Left lobe of liver (tissue), 2 donors: ENCODE measurements around the gene DUOXA2. TPM values are rescaled to one million over a fixed set of nuclear protein-coding genes. Genes with fewer than 3 reads are reported as not detected.
"Not testable (repeated sequence)": the region's sequence is repeated elsewhere in the genome, so short reads cannot be mapped to it uniquely, and the experiment has no call there.

ENCODE experiments used
- ATAC-seq: fragments of 200-7000 bp; cut with Tn5 transposase; one replicate; pipeline ENCODE4 v1.9.1; 2020; ENCODE audit warnings: mild to moderate bottlenecking, moderate library complexity
- DNase-seq: peaks from one replicate; pipeline ENCODE4 v3.0.0-alpha.2; 2020; ENCODE audit warnings: low spot score
- total RNA-seq: library from RNA; stranded (reverse); gene quantifications from one replicate; pipeline ENCODE4 v1.2.1, GENCODE V29; 2021
- donor health status: DM: no; HTN: no; CAD: no; lungs with moderate emphysema.
- donor health status: DM: no; HTN: yes; CAD: no.

DUOXA2 gene
- total RNA-seq, 1 donor from 2014 or later = not detected

- no peak for DNase-seq
Observed at GRCh38 chr15:45134682-45135604, 20.8 kb downstream of the DUOXA2 start.

GRCh38 chr15:45135705-45136377, 21.7 kb downstream of the DUOXA2 start:
- not testable (repeated sequence) for DNase-seq
- ATAC-seq = peak; percentile 3

More at GRCh38 chr15:45134682-45135604, 20.8 kb downstream of the DUOXA2 start:
- ATAC-seq = peak; percentile 82

DNA sequence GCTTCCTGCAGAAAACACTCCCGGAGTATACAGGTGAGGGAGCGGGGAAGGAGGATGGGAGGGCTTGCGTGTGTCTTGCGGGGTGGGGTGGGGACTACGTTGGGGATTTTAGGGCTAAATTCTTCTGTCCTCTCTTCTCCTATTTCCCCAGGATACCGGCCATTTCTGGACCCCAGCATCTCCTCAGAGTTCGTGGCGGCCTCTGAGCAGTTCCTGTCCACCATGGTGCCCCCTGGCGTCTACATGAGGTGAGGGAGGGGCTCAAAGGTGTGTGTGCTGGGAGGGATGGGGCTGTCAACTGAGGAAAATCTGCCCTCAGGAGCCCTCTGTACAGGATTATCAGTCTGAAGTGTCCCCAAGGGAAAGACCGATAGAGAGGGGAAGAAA, 22.2 kb downstream of the DUOXA2 start:
- no peak for ATAC-seq
- DNase-seq = no peak

GRCh38 chr15:45137703-45138102, 23.6 kb downstream of the DUOXA2 start:
- no peak for DNase-seq
- ATAC-seq = no peak

GRCh38 chr15:45138814-45139765, 25.0 kb downstream of the DUOXA2 start:
- DNase-seq (peak; percentile 70), ATAC-seq (peak; percentile 76)

- ATAC-seq (no peak), DNase-seq (no peak)
Observed at GRCh38 chr15:45139770-45140169, 25.6 kb downstream of the DUOXA2 start.

GRCh38 chr15:45140557-45141250, 26.6 kb downstream of the DUOXA2 start:
- ATAC-seq (no peak), DNase-seq (no peak)

DNA sequence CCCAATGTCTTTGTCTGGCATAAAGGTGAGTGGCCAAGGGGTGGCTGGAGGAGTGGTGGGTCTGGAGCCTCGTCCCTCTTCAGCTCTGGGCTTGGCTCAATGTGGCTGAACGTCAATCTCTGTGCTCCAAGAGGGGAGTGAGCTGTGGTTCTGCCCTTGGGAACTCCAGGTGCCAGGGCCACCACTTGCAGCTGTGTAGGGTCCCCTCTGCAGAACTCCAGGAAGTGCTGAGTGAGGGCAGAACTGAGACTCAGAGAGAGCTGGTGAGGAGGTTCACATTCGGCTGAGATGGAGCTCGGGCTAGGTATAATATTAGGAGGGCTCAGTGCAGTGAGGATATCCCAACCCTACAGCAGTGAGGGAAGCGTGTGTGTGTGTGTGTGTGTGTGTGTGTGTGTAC, 27.3 kb downstream of the DUOXA2 start:
- DNase-seq (no peak), ATAC-seq (no peak)

DNA sequence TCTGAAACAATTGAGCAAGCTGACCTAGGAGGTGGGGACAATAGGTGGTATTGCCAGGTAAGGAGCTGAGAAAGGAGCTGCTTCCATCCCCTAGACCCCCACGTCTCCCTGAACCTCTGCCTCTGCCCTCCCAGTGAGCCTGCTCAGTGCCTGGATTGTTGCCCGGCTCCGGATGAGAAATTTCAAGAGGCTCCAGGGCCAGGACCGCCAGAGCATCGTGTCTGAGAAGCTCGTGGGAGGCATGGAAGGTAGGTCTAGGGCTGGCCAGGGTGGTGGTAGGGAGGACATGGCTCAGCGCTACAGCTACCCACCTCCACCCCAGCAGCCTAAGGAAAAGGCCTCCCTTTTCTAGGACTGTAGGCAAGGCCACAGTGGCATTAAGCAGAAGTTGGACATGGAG, 28.9 kb downstream of the DUOXA2 start:
- ATAC-seq = no peak

GRCh38 chr15:45143946-45144345, 29.8 kb downstream of the DUOXA2 start:
- DNase-seq (no peak), ATAC-seq (no peak)

More for the DNA sequence above, 28.9 kb downstream of the DUOXA2 start:
- no peak for DNase-seq

GRCh38 chr15:45144775-45145174, 30.6 kb downstream of the DUOXA2 start:
- ATAC-seq (no peak), DNase-seq (no peak)

DNA sequence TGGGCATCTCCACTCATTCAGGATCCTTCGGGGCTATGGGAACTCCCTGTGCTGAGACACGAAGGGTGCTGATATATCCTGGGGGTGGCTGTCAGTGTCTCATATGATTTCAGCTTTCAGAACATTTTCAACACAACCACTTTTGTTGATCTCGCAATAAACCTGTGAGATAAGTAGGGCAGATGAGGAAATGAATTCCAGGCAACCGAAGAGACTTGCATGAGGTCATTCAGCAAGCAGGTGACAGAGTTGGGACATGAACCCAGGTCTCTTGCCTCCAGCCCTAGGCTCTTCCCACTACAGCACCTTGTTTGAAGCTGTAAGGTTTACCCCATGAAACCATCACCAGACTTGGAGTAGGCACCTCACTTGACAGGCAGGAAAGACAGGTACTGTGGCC, 32.3 kb downstream of the DUOXA2 start:
- peak; percentile 36 for ATAC-seq
- DNase-seq = no peak

GRCh38 chr15:45147606-45148005, 33.5 kb downstream of the DUOXA2 start:
- ATAC-seq (no peak), DNase-seq (no peak)

GRCh38 chr15:45148076-45149059, 34.2 kb downstream of the DUOXA2 start:
- ATAC-seq (no peak), DNase-seq (no peak)

DNA sequence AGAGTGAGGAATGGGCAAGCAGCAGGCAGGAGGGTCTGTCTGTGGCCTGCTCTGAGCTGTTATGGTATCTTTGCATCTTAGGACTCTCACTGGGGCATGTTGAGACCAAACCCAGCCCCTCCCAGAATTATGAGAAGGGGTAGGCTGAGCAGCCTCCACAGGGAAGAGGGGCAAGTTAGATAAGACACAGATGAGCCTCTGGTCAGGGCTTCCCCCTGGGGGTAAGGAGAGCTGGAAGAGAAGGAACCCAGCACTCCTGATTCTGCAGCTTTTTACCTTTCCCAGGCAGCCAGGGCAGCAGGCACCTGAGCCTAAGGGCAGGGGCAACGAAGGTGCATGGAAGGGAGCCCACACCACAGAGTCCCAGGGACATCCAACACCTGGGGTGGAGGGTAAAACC, 34.9 kb downstream of the DUOXA2 start:
- DNase-seq = no peak

DNA sequence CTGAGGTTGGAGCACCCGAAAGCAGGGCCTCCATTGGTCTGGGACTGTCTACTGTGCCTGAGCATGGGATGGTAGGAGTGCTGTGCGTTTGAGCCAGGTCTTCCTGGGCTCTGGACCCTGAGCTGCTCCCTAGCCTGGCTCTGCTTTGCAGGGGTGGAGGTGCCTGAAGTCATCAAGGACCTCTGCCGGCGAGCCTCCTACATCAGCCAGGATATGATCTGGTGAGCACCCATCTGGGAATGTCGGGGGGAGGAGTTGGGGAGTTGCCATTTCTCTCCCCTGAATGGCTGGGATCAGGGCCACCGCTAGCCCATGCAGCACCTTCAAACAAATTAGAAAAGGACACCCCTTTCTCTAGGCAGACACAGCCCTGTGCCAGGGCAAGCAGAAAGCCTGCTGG, 36.4 kb downstream of the DUOXA2 start:
- ATAC-seq (no peak), DNase-seq (no peak)

More for the DNA sequence above, 34.9 kb downstream of the DUOXA2 start:
- no peak for ATAC-seq

DNA sequence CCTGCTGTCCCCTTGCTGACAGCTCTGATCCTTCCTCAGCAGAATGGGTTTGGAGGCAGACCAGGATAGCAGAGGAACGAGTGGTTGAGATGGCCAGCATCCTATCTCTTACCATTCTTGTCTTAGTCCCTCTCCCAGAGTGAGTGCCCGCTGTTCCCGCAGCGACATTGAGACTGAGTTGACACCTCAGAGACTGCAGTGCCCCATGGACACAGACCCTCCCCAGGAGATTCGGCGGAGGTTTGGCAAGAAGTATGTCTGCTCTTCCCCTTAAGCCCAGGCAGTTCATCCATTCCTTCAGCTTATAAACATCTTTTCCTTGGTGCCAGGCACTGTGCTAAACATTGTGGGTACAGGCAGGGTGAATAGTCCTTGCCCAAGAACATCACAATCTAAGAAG, 36.9 kb downstream of the DUOXA2 start:
- DNase-seq = no peak
- ATAC-seq = no peak

- ATAC-seq = no peak
- no peak for DNase-seq
Observed at GRCh38 chr15:45151998-45152828, 38.1 kb downstream of the DUOXA2 start.
